Anterior cingulate cortex (tissue), 58 donors: Measurements from ENCODE around the gene TSACC.

Source experiments
- DNase-seq, 58 donors: peaks; one replicate each; lab custom pipeline; 2025; lab: John Stamatoyannopoulos, UW

TSACC gene

GRCh38 chr1:156371553-156372264 lies 33.4 kb downstream of the TSACC start:
- DNase-seq = peak in 3 of 58 donors; percentile 10 to 37 (median 13)

DNA sequence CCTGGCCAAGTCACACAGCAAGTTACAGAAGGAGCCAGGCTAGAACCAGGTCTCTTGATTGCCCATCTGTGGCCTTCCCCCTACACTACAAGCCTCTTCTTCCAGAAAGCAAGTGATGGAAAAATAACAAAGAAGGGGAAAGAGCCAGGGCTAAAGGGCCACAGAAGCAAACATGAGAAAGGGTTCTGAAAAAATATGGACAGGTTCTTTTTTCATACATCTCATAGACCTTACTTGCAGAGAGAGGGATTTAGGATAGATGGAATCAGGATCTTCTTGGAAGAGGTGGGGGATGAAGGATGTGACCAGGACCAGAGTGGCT lies 33.9 kb downstream of the TSACC start:
- no peak for DNase-seq

DNA sequence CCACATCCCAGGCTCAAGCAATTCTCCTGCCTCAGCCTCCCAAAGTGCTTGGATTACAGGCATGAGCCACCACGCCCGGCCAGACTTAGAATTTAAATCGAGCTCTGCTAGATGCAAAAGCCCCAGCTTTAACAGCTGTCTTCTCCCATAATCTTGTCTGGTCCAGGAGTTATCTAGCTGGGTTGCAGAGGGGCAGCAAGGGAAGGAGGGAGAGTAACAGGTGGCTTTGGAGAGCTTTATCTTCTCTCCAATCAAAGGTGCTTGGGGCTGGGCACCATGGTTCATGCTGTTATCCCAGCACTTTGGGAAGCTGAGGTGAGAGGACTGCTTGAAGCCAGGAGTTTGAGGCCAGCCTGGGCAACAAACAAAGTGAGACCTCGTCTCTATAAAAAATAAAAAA lies 34.5 kb downstream of the TSACC start:
- DNase-seq = no peak

GRCh38 chr1:156373546-156373945 lies 35.2 kb downstream of the TSACC start:
- no peak for DNase-seq

GRCh38 chr1:156376146-156376545 lies 37.8 kb downstream of the TSACC start:
- no peak for DNase-seq

DNA sequence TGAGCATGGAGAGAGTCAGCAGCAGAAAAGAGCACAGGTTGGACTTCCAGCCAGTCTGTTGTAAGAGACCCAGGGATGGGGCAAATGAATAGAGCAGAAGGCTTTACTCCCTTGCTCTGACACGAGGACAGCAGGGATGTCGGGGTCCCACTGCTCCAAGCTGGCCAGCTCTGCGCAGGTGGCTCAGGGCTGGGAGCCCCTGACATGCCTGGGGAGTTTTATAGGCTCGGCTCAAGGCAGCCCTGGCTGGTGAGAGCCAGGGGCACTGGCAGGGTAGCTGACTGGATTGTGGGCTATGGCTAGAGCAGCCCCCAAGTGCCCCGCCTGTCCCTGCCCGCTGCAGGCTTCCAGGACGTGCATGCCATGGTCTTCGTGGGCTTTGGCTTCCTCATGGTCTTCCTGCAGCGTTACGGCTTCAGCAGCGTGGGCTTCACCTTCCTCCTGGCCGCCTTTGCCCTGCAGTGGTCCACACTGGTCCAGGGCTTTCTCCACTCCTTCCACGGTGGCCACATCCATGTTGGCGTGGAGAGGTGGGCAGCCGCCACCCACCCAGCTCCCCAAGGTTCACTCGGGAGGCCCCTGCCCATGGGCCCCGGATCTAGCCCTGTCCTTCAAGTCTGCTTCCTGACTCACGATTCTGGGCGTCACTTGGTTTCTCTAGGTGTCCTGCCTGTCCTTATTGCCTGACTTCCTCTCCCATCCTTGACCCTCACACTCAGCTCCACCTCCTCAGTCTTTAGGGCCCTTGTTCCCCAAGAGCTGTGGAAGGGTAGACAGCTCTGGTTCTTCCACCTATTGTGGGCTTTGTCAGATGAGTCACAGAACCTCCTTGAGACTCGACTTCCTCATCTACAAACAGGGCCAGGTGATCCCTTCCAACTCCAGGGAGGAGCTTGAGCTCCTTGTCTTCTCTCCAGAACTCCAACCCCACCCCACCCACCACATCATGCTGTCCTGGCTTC lies 38.9 kb downstream of the TSACC start:
- no peak for DNase-seq

- no peak for DNase-seq
Observed at GRCh38 chr1:156378557-156378956, 40.2 kb downstream of the TSACC start.

DNA sequence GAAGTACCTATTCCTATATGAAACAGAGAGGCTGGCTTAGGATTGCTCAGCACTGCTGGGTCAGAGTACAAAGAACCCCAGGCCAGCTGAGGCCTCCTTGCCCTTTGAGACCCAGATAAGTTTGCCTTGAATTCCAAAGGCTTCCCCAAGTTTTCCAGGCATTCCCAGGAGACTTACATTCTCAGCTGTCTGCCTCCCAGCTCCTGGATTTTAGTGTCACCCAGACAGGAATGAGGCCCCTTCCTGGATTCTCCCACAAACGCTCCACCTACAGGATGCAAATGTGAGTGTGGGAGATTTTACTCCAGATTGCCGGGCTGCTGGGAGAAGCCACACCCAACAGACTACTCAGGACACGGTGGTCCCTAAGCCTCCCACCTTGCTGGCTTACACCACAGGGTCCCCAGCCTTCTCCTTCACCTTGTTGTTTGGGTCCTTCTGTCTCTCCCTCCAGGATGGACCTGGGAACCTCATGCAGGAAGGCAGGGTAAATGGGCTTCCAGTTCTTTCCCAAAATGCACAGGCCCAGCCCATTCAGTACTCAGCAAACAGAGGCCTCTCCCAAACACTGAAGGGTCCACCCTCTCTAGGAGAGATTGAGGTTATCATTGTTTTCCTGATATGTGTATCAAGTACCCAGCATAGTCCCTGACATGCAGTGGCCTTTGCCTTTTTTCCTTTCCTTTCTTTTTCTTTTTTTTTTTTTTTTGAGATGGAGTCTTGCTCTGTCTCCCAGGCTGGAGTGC lies 41.3 kb downstream of the TSACC start:
- no peak for DNase-seq

DNA sequence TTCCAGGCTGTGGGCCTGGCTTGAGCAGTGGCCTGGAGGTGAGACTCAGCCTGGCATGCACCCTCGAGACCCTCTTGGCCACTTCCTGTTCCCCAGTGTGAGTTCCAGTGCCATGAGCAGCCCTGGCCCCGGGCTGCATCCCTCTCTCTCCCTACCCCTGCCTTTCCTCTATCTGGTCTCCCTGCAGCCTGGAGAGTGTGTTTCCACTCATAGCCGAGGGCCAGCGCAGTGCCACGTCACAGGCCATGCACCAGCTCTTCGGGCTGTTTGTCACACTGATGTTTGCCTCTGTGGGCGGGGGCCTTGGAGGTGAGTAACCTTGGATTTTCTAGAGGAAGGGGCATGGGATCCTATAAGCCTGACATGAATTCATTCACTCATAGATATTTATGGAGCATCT lies 44.2 kb downstream of the TSACC start:
- DNase-seq = no peak

GRCh38 chr1:156383023-156383422 lies 44.7 kb downstream of the TSACC start:
- peak in 55 of 58 donors; percentile 22 to 82 (median 58) for DNase-seq

- DNase-seq = no peak
Observed at GRCh38 chr1:156384007-156384406, 45.7 kb downstream of the TSACC start.

- no peak for DNase-seq
Observed at GRCh38 chr1:156384658-156385057, 46.3 kb downstream of the TSACC start.

DNA sequence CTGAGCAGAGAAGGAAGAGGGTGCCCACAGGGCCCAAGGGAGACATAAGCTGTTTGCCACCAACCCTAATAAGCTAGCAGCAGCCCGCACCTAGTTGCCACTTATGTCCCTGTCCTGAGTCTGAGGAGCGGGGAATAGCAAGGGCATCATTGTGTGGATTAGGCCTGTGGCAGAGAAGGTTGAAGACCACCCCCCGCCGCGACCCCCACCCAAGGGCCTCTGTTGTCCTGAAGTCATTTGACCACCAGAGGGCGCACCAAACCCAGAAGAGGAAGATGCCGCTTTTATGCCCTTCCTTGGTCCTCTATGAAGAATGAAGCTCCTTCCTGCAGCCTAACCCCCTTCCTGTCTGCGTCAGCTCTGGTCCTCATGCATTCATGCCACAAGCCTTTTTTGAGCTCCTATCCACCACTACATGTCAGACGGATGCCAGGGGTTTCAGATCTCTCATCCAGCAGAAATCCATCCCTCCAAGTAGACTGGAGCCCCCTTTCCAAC lies 47.3 kb downstream of the TSACC start:
- DNase-seq = peak in 53 of 58 donors; percentile 12 to 85 (median 64)

DNA sequence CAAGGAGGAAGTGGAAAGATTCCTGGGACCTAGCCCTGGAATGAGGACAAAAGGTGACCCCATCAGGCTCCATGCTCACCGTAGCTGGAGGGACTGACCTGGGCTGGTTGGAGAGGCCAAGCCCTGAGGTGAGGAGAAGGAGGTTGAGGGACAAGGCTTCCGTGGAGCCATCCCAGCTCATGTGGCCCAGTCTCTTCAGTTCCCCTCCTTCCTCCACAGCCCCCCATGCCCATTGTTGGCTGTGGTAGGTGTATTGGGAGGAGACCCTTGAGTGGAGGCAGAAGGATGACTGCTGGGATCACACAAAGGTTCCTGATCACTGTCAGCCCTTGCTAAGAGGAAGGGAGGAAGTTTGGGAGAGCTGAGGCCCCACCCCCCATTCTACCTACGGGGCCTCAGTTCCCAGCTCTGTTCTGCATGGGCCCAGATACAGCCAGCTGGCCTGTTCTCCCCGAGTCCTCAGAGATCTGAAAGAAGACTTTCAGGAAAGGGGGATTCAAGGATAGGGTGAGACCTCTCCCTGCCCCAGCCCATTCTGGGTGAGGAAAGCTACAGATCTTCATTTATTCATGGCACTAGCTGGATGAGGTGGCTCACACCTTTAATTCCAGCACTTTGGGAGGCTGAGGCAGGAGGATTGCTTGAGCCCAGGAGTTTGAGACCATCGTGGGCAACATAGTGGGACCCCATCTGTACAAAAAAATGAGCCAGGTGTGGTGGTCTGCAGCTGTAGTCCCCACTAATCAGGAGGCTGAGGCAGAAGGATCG lies 48.0 kb downstream of the TSACC start:
- no peak for DNase-seq

GRCh38 chr1:156386949-156387869 lies 48.9 kb downstream of the TSACC start:
- DNase-seq = no peak

GRCh38 chr1:156387870-156388173 lies 49.5 kb downstream of the TSACC start:
- DNase-seq = peak in 5 of 58 donors; percentile 44 to 69 (median 59)

DNA sequence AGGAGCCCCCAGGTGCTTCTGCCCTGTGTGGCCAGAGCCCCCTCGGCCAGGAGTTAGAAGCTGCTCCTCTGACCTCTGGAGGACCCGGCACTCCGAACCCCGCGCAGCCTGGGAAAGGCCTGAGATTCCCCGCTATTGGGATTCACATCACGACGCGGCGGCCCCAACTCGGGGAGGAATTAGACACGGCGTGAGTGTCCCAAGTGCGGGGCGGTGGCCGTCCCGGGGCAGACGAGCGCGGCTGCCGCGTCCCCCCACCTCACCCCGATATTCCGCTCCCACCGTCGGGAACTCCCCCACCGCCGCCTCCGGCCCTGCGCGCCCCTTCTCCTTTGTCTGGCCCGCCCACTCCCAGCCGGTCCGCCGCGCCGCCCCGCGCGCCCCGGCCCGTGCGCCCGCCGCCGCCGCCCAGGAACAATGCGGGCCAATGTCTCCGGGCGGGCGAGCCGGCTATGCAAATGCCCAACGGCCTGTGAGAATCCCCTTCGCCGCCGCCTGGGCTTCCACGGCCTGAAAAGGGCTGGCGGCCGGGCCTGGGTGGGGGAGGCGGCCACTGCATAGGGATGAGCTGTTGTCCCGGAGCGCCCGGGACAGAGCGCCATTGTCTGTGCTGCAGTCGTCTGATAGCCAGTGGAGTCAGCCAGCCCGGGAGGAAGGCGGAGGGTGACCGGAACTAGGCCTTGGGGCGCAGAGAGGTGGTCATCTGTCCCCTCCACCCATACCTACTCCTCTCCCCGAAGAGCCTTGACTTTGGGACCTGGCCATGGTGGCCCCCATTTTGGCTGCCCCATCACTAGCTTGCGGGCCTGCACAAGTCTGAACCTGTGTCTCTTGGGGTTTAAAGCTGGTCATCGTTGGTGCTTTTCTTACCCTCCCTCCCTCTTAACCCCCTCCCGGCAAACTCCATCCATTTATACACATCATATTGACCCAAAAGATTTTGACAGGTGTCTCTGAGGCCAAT lies 50.1 kb downstream of the TSACC start:
- DNase-seq = peak in 56 of 58 donors; percentile 27 to 96 (median 86)

GRCh38 chr1:156389311-156389710 lies 51.0 kb downstream of the TSACC start:
- DNase-seq = peak in 32 of 58 donors; percentile 10 to 66 (median 38)
